ENCODE results near the gene CYB5RL. TPM values are rescaled to one million over a fixed set of nuclear protein-coding genes. Genes with fewer than 3 reads are reported as not detected.
A peak's percentile ranks its signal among the peaks of the same experiment; 100 is the strongest.

The CYB5RL gene
- total and polyA plus RNA-seq, 2 of the 13 experiments (the other 11 are each of a cell fraction or from before 2014, with no cell fraction given), result 3.7 to 5.0 TPM

GRCh38 chr1:54215523-54215922 lies 15.7 kb upstream of the CYB5RL start:
- H3K27me3 ChIP-seq (ENCODE audit: control insufficient read depth in 1 of 2, insufficient read depth in 2 of 2, low read length in 2 of 2), result no peaks in the 10 kb centered on the region
- H3K36me3 ChIP-seq (replicated peaks in 1 of 2; ENCODE audit: control insufficient read depth in 1 of 2, insufficient read depth in 2 of 2, low read length in 2 of 2), result peaks cover 58 to 93% of the 10 kb centered on the region in 2 experiments
- no peak overlapping the region for H3K27ac ChIP-seq (ENCODE audit: extremely low read length, insufficient read depth, low read length)
- H4K20me1 ChIP-seq (ENCODE audit: insufficient read depth, low read length), result no peaks in the 10 kb centered on the region
- no TSS peak for BruUV-seq (replicated peaks)
- 97% methylated on average over 7 of the region's 9 CpGs for WGBS (ENCODE audit: low lambda C conversion rate)
- no peaks in the 10 kb centered on the region for H3K79me2 ChIP-seq (ENCODE audit: insufficient read depth, low read length)
- H3K4me2 ChIP-seq (ENCODE audit: low read depth, low read length), result no peak overlapping the region
- in situ Hi-C loops (cut with HindIII; ENCODE audit: extremely low pct_ligation_motif_present, low pct_unique_long_range_greater_than_20kb) (no loop called here), intact Hi-C loops (cut with micrococcal nuclease; ENCODE audit: unreplicated experiment) (no loop called here)
- no peak overlapping the region for H2AFZ ChIP-seq (ENCODE audit: low read length)
- H3K4me1 ChIP-seq (ENCODE audit: insufficient read depth, low read length), result peaks cover 17% of the 10 kb centered on the region
- ATAC-seq (no peak), FAIRE-seq (no peak), DNase-seq (ENCODE audit: low spot score) (no peak)
- H3K9ac ChIP-seq (ENCODE audit: insufficient read depth, low read depth, low read length), result no peak overlapping the region
- H3K9me3 ChIP-seq (ENCODE audit: low read length), result no peaks in the 10 kb centered on the region
- CTCF ChIA-PET (ENCODE audit: low intra/inter-chr PET ratio, low total read pairs), result no interaction called here
- no peak overlapping the region for H3K4me3 ChIP-seq (replicated peaks in 1 of 3; ENCODE audit: insufficient read depth in 1 of 3, low read depth in 2 of 3, low read length in 3 of 3)
- POLR2A ChIA-PET, result no interaction called here
- TF ChIP-seq ZNF629 (CRISPR knock-in tag; conservative IDR thresholded peaks at IDR 0.05), result peak; percentile 30; the same call in 1 of the 2 replicates
- no peak for TF ChIP-seq ZNF609 (CRISPR knock-in tag; IDR thresholded peaks at IDR 0.05; ENCODE audit: borderline replicate concordance)

GRCh38 chr1:54212872-54213271 lies 13.0 kb upstream of the CYB5RL start:
- intact Hi-C loops (cut with micrococcal nuclease; ENCODE audit: unreplicated experiment), result no loop called here
- H4K20me1 ChIP-seq (ENCODE audit: insufficient read depth, low read length), result no peaks in the 10 kb centered on the region
- FAIRE-seq, result no peak

More at GRCh38 chr1:54212872-54213271, 13.0 kb upstream of the CYB5RL start:
- Histone ChIP-seq H3K79me2 (ENCODE audit: insufficient read depth, low read length) (no peaks in the 10 kb centered on the region), H2AFZ (ENCODE audit: low read length) (no peak overlapping the region), H3K4me1 (ENCODE audit: insufficient read depth, low read length) (no peaks in the 10 kb centered on the region), H3K27me3 (ENCODE audit: control insufficient read depth in 1 of 2, insufficient read depth in 2 of 2, low read length in 2 of 2) (no peaks in the 10 kb centered on the region), H3K4me2 (ENCODE audit: low read depth, low read length) (no peak overlapping the region), H3K36me3 (replicated peaks in 1 of 2; ENCODE audit: control insufficient read depth in 1 of 2, insufficient read depth in 2 of 2, low read length in 2 of 2) (peaks cover 54 to 94% of the 10 kb centered on the region in 2 experiments), H3K4me3 (replicated peaks in 1 of 3; ENCODE audit: insufficient read depth in 1 of 3, low read depth in 2 of 3, low read length in 3 of 3) (no peak overlapping the region), H3K9ac (ENCODE audit: insufficient read depth, low read depth, low read length) (no peak overlapping the region), H3K27ac (ENCODE audit: extremely low read length, insufficient read depth, low read length) (no peak overlapping the region), H3K9me3 (ENCODE audit: low read length) (no peaks in the 10 kb centered on the region)
- DNase-seq (ENCODE audit: low spot score), result no peak
- no peak for ATAC-seq
- WGBS (ENCODE audit: low lambda C conversion rate), result 100% methylated on average over 1 of the region's 1 CpG
- ChIA-PET POLR2A (no interaction called here), CTCF (ENCODE audit: low intra/inter-chr PET ratio, low total read pairs) (no interaction called here)
- in situ Hi-C loops (cut with HindIII; ENCODE audit: extremely low pct_ligation_motif_present, low pct_unique_long_range_greater_than_20kb), result no loop called here
- TF ChIP-seq BRCA1 (CRISPR knock-in tag; IDR thresholded peaks at IDR 0.05) (no peak), ZNF782 (CRISPR knock-in tag; IDR thresholded peaks at IDR 0.05; ENCODE audit: borderline replicate concordance) (no peak), SRSF1 (optimal IDR thresholded peaks at IDR 0.05; ENCODE audit: low read depth, low read length) (no peak), SOX5 (CRISPR knock-in tag; IDR thresholded peaks at IDR 0.05; ENCODE audit: borderline replicate concordance) (no peak), ZBTB26 (CRISPR knock-in tag; IDR thresholded peaks at IDR 0.05; ENCODE audit: borderline replicate concordance) (no peak), AKAP8 (CRISPR knock-in tag; IDR thresholded peaks at IDR 0.05) (no peak)
- no TSS peak for BruUV-seq (replicated peaks)
